Stimulated activated CD4-positive, alpha-beta T cell treated with anti-CD3 and anti-CD28 coated beads, Interleukin-12 subunit alpha, Interleukin-12 subunit beta, amount 100 ng/mL, for 4 hours (primary cell): ENCODE data around the gene UPF1.

Source experiments
- DNase-seq: peaks from one replicate; pipeline ENCODE4 v3.0.0-alpha.2; 2020

UPF1 gene

GRCh38 chr19:18841400-18841799, 9.6 kb downstream of the UPF1 start:
- DNase-seq, result no peak

- no peak for DNase-seq
Observed at GRCh38 chr19:18842166-18842565, 10.4 kb downstream of the UPF1 start.

- DNase-seq, result no peak
Observed at GRCh38 chr19:18843960-18844359, 12.2 kb downstream of the UPF1 start.

DNA sequence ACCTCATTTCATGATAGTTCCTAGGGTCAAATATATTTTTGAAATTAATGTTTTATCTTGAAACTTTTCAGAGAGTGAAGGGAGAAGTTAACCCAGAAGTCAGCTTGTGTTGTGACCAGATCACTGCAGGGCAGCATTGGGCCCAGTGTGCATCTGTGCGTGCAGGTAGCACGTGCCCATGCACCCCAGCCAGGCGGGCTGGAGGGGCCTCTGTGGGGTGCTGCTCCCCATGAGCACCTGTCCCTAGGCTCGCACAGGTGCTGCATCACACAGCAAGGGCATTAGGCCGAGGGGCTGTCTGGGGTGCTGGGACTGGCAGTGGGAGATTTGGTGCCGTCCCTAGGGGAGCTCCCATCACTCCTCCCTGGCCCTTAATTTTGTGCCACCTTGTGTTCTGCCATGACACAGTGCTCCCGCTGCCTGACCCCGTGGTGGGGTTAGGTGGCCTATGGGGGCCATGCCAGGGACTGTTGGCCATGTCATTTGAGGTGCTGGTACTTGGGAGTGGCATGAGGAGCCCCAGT, 13.1 kb downstream of the UPF1 start:
- DNase-seq, result no peak

- DNase-seq, result no peak
Observed at GRCh38 chr19:18845961-18846360, 14.2 kb downstream of the UPF1 start.

- DNase-seq, result peak; percentile 66
Observed at GRCh38 chr19:18846862-18847548, 15.2 kb downstream of the UPF1 start.

DNA sequence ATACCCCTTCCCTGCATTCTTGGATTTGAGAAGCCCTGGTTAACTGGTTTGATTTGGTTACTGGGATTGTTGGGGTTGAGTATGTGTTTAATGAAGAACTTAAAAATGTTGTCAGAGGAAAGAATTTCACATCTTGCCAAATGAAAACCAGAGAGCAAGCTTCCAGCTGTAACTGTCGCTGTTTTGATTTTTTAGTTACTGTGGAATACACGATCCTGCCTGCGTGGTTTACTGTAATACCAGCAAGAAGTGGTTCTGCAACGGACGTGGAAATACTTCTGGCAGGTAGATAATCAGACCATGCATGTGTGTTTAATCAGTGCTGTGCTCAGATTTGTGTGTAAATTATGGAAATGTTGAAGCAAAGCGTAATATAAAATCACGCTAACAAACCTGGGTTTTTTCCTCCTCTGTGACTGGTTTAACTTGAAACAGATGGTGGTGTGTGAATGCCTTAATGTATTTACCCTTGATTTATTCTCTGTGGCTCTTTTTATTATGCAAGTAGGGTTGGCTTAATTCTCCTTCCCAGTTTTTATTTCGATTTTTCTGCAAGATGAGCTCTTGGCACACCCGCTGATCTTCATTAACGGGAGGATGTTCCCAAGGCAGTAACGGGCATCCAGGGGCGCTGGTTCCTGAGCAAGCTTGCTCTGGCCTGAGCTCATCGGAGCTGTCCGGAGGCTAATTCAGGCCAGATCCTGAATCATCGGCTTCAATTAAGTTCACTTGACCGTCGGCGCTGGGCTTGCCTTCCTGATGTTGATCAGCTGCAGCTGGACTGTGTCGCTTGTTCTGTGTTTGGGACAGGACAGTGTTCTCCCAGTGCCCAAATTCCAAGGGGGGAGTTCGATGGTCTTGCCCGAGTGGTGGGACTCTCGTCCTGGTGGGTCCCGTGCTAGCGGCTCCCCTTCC, 16.0 kb downstream of the UPF1 start:
- no peak for DNase-seq

DNA sequence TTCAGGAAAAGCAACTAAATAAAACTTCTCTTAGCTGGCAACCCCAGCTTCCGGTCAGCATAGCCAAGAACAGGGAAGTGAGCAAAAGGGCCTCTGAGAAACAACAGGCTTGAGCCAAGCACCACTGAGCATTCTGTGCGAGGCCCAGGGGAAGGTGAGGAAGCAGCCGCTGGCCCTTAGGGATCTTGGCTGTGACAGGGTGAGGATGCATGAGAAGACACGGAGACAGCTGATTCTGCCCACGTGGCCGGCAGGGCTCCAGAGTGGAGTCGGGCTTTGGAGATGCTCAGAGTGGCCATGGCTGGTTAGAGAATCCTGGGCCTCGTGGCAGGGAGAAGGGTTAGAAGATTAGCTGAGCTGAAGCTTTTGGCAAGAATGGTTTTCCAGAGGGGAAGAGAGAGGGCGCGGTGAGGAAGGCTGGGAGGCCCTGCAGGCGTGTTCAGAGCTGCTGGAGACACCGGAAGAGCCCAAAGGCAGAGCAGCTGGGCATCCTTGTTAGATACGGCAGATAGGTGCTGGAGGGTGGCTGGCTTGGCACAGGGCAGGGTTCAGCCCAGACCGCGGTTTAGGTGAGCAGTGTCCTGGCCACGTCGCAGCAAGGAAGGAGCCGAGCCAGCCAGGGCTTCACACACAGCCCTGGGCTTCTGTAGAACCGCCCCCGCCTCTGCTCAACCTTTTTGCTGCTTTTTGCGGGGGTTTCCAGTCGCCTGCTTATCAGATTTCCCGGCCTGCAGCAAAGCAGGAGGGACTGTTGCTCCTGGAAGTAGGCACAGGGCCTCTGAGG, 17.3 kb downstream of the UPF1 start:
- no peak for DNase-seq

DNA sequence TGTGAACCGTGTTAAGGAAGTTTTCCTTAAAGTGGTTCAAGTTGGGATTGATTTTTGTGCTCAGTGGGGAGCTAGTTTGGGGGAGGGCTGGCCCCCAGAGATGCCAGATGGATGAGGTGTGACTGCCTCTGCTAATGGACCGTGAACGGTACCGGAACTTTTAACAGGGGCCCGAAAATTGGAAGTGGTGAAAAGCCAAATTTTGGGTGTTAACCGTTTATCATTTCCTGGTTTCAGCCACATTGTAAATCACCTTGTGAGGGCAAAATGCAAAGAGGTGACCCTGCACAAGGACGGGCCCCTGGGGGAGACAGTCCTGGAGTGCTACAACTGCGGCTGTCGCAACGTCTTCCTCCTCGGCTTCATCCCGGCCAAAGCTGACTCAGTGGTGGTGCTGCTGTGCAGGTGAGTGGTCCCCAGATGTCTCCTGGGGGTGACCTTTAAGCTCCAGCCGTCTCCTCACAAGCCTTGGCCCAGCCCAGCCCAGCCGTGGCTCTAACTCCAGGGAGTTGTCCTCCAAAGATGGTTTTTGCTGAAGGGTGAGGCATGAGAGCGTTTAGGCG, 18.2 kb downstream of the UPF1 start:
- no peak for DNase-seq

DNA sequence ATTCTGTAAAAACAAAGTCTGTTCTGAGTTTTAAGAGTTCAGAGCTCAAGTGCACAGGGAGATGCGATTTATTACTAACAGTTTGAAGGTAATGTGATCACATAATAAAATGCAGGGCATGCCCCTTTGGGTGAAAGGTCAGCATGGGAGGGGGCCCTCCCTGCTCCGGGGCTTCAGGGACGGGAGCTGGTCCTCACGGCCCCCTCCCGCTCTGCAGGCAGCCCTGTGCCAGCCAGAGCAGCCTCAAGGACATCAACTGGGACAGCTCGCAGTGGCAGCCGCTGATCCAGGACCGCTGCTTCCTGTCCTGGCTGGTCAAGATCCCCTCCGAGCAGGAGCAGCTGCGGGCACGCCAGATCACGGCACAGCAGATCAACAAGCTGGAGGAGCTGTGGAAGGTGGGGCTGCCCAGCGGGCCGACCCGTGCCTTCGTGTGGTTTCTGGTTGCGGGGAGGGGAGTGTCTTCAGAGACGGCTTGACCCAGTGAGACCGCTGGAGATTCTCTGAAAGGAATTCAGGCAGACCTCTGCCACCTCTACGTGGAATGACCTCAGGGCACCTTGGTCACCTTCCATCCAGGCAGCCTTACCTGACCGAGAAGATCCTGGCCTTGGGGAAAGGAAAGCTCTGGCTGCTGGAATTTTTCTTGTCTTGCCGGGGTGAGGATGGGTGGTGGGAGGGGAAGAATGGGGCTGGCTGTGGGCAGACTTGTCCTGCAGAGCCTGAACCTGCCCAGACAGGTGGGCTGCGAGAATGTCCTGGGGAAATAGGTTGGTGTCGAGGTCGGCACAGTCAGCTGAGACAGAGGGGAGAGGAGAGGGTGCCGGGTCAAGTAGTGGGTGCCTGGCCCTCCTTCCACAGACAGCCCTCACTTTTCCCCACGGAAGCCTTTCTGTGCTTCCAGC, 19.0 kb downstream of the UPF1 start:
- no peak for DNase-seq

DNA sequence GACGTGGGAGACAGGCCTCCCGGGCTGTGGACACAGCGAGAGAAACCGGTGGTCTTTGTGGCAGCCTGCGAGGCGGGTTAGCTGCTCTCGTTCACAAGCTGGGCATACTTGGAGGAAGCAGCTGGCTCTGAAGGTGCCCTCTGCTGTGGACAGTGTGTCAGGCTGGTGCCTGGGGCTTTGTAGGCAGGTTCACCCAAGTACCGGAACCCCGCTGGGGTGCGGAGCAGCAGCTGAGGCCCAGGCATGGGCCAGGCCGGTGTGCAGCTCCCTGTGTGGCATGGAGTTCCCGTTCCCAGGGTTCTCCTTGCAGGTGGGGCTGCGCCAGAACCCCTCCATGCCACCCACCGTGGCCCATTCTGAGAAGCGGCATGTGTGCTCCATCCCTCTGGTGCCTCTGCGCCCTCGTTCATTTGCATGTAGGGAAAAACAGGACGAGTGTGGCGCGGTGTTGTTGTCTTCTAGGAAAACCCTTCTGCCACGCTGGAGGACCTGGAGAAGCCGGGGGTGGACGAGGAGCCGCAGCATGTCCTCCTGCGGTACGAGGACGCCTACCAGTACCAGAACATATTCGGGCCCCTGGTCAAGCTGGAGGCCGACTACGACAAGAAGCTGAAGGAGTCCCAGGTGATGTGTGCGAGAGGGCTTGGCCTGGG, 20.0 kb downstream of the UPF1 start:
- no peak for DNase-seq

GRCh38 chr19:18852648-18853047, 20.9 kb downstream of the UPF1 start:
- no peak for DNase-seq

- DNase-seq, result no peak
Observed at GRCh38 chr19:18853755-18854427, 22.1 kb downstream of the UPF1 start.

DNA sequence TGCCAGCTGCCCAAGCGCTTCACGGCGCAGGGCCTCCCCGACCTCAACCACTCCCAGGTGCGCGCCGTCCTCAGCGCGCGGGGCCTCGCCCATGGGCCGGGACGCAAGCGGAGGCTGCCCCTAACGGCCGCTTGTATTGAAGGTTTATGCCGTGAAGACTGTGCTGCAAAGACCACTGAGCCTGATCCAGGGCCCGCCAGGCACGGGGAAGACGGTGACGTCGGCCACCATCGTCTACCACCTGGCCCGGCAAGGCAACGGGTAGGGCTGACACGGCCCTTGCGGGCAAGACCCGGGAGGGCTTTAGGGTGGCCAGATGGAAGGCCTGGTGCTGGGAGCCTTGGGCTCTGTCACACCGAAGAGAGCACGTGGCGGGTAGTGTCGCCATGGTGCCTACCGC, 23.2 kb downstream of the UPF1 start:
- no peak for DNase-seq

DNA sequence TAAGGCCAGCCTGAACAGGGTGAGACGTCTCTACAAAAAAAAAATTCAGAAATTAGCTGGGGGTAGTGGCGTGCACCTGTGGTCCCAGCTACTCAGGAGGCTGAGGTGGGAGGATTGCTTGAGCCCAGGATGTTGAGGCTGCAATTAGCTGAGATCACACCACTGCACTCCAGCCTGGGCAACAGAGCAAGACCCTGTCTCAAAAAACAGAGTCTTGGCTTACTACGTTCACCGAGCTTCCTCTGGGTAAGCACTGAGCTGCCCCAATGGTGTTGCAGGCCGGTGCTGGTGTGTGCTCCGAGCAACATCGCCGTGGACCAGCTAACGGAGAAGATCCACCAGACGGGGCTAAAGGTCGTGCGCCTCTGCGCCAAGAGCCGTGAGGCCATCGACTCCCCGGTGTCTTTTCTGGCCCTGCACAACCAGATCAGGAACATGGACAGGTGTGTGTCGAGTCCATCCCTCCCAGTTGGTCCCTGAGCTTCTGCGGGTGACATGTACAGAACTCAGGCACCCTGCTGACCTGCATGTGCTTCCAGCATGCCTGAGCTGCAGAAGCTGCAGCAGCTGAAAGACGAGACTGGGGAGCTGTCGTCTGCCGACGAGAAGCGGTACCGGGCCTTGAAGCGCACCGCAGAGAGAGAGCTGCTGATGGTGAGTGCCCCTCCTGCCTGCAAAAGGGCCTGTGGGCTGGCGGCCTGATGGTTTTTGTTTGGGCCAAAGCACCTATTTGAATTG, 24.1 kb downstream of the UPF1 start:
- DNase-seq, result no peak

GRCh38 chr19:18856385-18857126, 24.8 kb downstream of the UPF1 start:
- DNase-seq, result no peak

- no peak for DNase-seq
Observed at GRCh38 chr19:18857223-18857622, 25.5 kb downstream of the UPF1 start.

DNA sequence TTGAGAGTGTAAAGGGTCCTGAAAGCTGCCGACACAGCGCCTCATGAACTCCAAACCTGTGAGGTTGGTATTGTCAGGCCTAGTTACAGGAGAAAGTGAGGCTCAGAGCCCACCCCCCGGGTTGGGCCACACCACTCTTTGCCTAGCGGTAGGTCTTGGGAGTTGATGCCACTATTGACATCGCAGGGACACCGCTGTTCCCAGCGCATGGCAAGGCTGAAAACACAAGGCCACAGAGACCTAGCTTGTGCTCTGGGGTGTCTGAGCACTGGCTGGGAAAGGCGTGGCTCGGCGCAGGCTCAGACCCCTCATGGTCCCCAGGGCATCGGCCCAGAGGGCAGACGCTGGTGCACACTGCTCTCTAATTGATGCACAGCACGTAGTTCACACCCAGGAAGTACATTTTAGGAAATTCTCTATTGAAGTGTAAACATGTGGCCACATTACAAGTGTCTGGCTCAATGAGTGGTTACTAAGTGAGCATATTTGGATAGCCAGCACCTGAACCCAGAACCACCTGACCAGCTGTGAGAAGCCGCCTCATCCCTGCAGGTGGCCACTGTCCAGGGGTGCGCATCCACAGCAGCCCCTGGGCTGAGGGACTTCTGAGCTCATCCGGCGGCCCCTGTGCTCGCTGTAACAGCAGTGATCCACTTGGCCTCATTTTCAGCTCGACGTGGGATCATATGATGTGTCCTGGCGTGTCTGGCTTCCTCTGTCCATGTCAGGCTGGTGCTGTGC, 27.3 kb downstream of the UPF1 start:
- DNase-seq, result no peak
